Measurements from ENCODE around the gene NTRK3. TPM values are rescaled to one million over a fixed set of nuclear protein-coding genes. Genes with fewer than 3 reads are reported as not detected.
A peak's percentile ranks its signal among the peaks of the same experiment; 100 is the strongest.

The NTRK3 gene
- polyA plus RNA-seq, 1 donor (not counting 4 experiments of a cell fraction or from before 2014, with no cell fraction given): not detected

- no peaks in the 10 kb centered on the region for H3K36me3 ChIP-seq (ENCODE audit: control insufficient read depth in 2 of 2, extremely low read depth in 1 of 2, insufficient read depth in 2 of 2, low read length in 2 of 2)
- H2AFZ ChIP-seq (ENCODE audit: control insufficient read depth, low read length): no peak overlapping the region
- no peak overlapping the region for H3K4me2 ChIP-seq (ENCODE audit: control insufficient read depth, extremely low read depth, insufficient read depth, low read depth, low read length)
- H4K20me1 ChIP-seq (ENCODE audit: control insufficient read depth, extremely low read depth, insufficient read depth, low read length): no peaks in the 10 kb centered on the region
- peaks cover 51% of the 10 kb centered on the region for H3K27me3 ChIP-seq (ENCODE audit: control insufficient read depth, extremely low read depth, insufficient read depth, low read length)
- FAIRE-seq (no peak), DNase-seq (ENCODE audit: low read depth, low spot score) (no peak)
- H3K4me3 ChIP-seq (ENCODE audit: control insufficient read depth in 2 of 3, extremely low read depth in 1 of 3, insufficient read depth in 2 of 3, low read depth in 1 of 3, low read length in 3 of 3): no peak overlapping the region
- H3K27ac ChIP-seq (ENCODE audit: control insufficient read depth, insufficient read depth, low read length): no peak overlapping the region
- peak; percentile 58 for TF ChIP-seq EZH2 (IDR thresholded peaks at IDR 0.05; ENCODE audit: low read length)
- TF ChIP-seq CTCF (optimal IDR thresholded peaks at IDR 0.05 in 1 of 3, IDR thresholded peaks at IDR 0.05 in 1 of 3, conservative IDR thresholded peaks at IDR 0.05 in 1 of 3; ENCODE audit: extremely low read depth in 1 of 3, insufficient read depth in 2 of 3, low read length in 3 of 3): no peak
- no peaks in the 10 kb centered on the region for H3K9me3 ChIP-seq (ENCODE audit: control insufficient read depth, low read depth, low read length)
- dilution Hi-C loops (cut with MboI; ENCODE audit: extremely low pct_ligation_motif_present, low sequenced_read_pairs): no loop called here
- no peak overlapping the region for H3K9ac ChIP-seq (ENCODE audit: control insufficient read depth, extremely low read depth, insufficient read depth, low read length)
- no peaks in the 10 kb centered on the region for H3K4me1 ChIP-seq (ENCODE audit: control insufficient read depth, extremely low read depth, insufficient read depth, low read length)
- H3K79me2 ChIP-seq (ENCODE audit: control insufficient read depth, insufficient read depth, low read length): no peaks in the 10 kb centered on the region
- H3K9me1 ChIP-seq (ENCODE audit: control insufficient read depth, extremely low read depth, insufficient read depth, low read length): no peaks in the 10 kb centered on the region
These were observed 1.6 kb upstream of the NTRK3 start for GRCh38 chr15:88258093-88258641.

DNA sequence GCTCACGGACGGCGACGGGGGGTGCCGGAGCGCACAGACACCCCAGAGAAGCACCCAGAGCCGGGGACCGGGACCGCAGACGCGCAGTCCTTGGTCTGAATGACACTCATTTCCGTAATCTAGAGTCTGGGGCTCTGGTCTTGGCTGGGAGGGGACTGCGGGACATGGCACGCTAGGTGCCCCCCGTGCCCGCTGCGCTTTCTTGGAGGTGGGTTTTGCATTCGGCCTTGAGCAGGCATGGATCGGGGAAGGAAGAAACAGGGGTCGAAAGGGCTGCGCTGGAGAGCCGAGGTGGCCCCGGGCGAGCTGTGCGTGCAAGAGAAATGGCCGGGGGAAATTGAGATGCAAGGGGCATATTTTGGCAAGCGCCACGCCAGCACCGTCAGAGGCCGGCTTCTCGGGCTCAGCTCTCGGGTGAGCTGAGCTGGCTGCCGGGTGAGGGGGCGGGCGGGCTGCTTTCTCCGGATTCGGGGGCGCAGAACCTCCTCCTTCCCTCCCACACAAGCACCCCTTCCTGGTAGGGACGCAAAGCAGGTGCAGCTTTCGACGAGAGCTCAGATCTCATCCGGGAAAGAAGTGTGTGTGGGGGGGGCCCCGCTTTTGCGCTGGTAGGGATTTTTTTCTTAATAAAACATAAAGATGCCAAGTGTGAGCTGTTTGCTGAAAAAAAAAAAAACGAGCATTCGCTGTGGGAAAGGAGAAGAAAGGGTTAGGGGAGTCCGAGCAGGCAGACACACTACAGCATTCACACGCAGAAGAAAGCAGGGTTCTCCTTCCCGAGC, 963 bp upstream of the NTRK3 start:
- FAIRE-seq (no peak), DNase-seq (ENCODE audit: low read depth, low spot score) (no peak)
- Histone ChIP-seq H3K4me3 (ENCODE audit: control insufficient read depth in 2 of 3, extremely low read depth in 1 of 3, insufficient read depth in 2 of 3, low read depth in 1 of 3, low read length in 3 of 3) (no peak overlapping the region), H3K27me3 (ENCODE audit: control insufficient read depth, extremely low read depth, insufficient read depth, low read length) (peaks cover 51% of the 10 kb centered on the region), H3K9me3 (ENCODE audit: control insufficient read depth, low read depth, low read length) (no peaks in the 10 kb centered on the region), H3K79me2 (ENCODE audit: control insufficient read depth, insufficient read depth, low read length) (no peaks in the 10 kb centered on the region), H3K4me2 (ENCODE audit: control insufficient read depth, extremely low read depth, insufficient read depth, low read depth, low read length) (no peak overlapping the region), H3K27ac (ENCODE audit: control insufficient read depth, insufficient read depth, low read length) (no peak overlapping the region), H2AFZ (ENCODE audit: control insufficient read depth, low read length) (no peak overlapping the region), H3K9me1 (ENCODE audit: control insufficient read depth, extremely low read depth, insufficient read depth, low read length) (no peaks in the 10 kb centered on the region), H3K4me1 (ENCODE audit: control insufficient read depth, extremely low read depth, insufficient read depth, low read length) (no peaks in the 10 kb centered on the region), H3K36me3 (ENCODE audit: control insufficient read depth in 2 of 2, extremely low read depth in 1 of 2, insufficient read depth in 2 of 2, low read length in 2 of 2) (no peaks in the 10 kb centered on the region), H3K9ac (ENCODE audit: control insufficient read depth, extremely low read depth, insufficient read depth, low read length) (no peak overlapping the region), H4K20me1 (ENCODE audit: control insufficient read depth, extremely low read depth, insufficient read depth, low read length) (no peaks in the 10 kb centered on the region)
- dilution Hi-C loops (cut with MboI; ENCODE audit: extremely low pct_ligation_motif_present, low sequenced_read_pairs): no loop called here
- TF ChIP-seq EZH2 (IDR thresholded peaks at IDR 0.05; ENCODE audit: low read length) (peak; percentile 91), CTCF (optimal IDR thresholded peaks at IDR 0.05 in 1 of 3, IDR thresholded peaks at IDR 0.05 in 1 of 3, conservative IDR thresholded peaks at IDR 0.05 in 1 of 3; ENCODE audit: extremely low read depth in 1 of 3, insufficient read depth in 2 of 3, low read length in 3 of 3) (no peak)
